Uterus (tissue), 4 donors: ENCODE measurements around the gene C1orf174. TPM values are rescaled to one million over a fixed set of nuclear protein-coding genes. Genes with fewer than 3 reads are reported as not detected.

Experiments
- DNase-seq, 2 donors: peaks; one replicate each; pipeline ENCODE4 v3.0.0-alpha.2; 2019 to 2020
- H3K27ac ChIP-seq, 2 donors: fragments of 200-600 bp; sonication (generic); 1 replicate in 1 of 2; 2 replicates in 1 of 2; pipeline ENCODE4 v1.5.1; 2016 to 2018
- H3K27me3 ChIP-seq, 2 donors: fragments of 200-600 bp; sonication (generic); one replicate each; pipeline ENCODE4 v1.5.1; 2018 to 2019; ENCODE audit warnings: control low read depth in 1 of 2
- H3K36me3 ChIP-seq, 2 donors: fragments of 200-600 bp; sonication (generic); one replicate each; pipeline ENCODE4 v1.5.1; 2019; ENCODE audit warnings: control low read depth in 1 of 2
- H3K4me1 ChIP-seq, 2 donors: fragments of 200-600 bp; sonication (generic); one replicate each; pipeline ENCODE4 v1.5.1; 2018 to 2019; ENCODE audit warnings: control low read depth in 1 of 2
- H3K4me3 ChIP-seq, 2 donors: fragments of 200-600 bp; sonication (generic); 1 replicate in 1 of 2; 2 replicates in 1 of 2; pipeline ENCODE4 v1.5.1; 2018 to 2019; ENCODE audit warnings: mild to moderate bottlenecking in 1 of 2
- H3K9me3 ChIP-seq, 2 donors: fragments of 200-600 bp; sonication (generic); one replicate each; pipeline ENCODE4 v1.5.1; 2019; ENCODE audit warnings: control low read depth in 1 of 2
- CTCF ChIP-seq, 4 experiments: fragments of 200-600 bp in 2 of 4; fragments of 450-650 bp in 2 of 4; sonication (generic) in 2 of 4; IDR thresholded peaks; one replicate each; pipeline ENCODE4 v1.5.1; 2016 to 2019; ENCODE audit warnings: antibody characterized with exemption in 4 of 4, mild to moderate bottlenecking in 2 of 4, moderate library complexity in 1 of 4
- POLR2A ChIP-seq, 2 donors: fragments of 450-650 bp; IDR thresholded peaks; one replicate each; pipeline ENCODE4 v1.6.1; 2016; ENCODE audit warnings: antibody characterized with exemption in 2 of 2, mild to moderate bottlenecking in 1 of 2, moderate library complexity in 1 of 2
- intact Hi-C: fragments of 100-400 bp; cut with DNase I; formaldehyde crosslinking; loops from one replicate; pipeline ENCODE4 v1.15.1; 2023; ENCODE audit warnings: low total_unique reads
- total RNA-seq, 4 donors: library from RNA; depleted of rRNA in 3 of 4; stranded (reverse); fragments of >200 nt in 3 of 4; gene quantifications; one replicate each; pipeline versions ENCODE4 v1.1.0 to v1.2.4, GENCODE V29; 2014 to 2023
- donor health status: DM: yes; HTN: yes; CAD: no.

The C1orf174 gene
- total RNA-seq, 4 donors from 2014 or later: 6.4 to 41.9 (median 17.5) TPM

- Histone ChIP-seq H3K4me3 (no peak overlapping the region), H3K9me3 (no peaks in the 10 kb centered on the region), H3K36me3 (no peaks in the 10 kb centered on the region), H3K4me1 (no peaks in the 10 kb centered on the region), H3K27ac (no peak overlapping the region), H3K27me3 (no peaks in the 10 kb centered on the region)
- intact Hi-C loops: no loop called here
- DNase-seq: no peak
- TF ChIP-seq CTCF (IDR thresholded peaks at IDR 0.05) (no peak), POLR2A (IDR thresholded peaks at IDR 0.05) (no peak)
Observed at GRCh38 chr1:3898475-3898735, 1.7 kb downstream of the C1orf174 start.

GRCh38 chr1:3896396-3897000, 3.6 kb downstream of the C1orf174 start:
- TF ChIP-seq POLR2A (IDR thresholded peaks at IDR 0.05): no peak
- no peak for TF ChIP-seq CTCF (IDR thresholded peaks at IDR 0.05)
- Histone ChIP-seq H3K36me3 (no peaks in the 10 kb centered on the region), H3K27ac (no peak overlapping the region), H3K4me1 (no peaks in the 10 kb centered on the region), H3K27me3 (no peaks in the 10 kb centered on the region), H3K9me3 (no peaks in the 10 kb centered on the region), H3K4me3 (no peak overlapping the region)
- intact Hi-C loops: no loop called here
- DNase-seq: no peak

GRCh38 chr1:3895951-3896325, 4.1 kb downstream of the C1orf174 start:
- Histone ChIP-seq H3K4me1 (no peaks in the 10 kb centered on the region), H3K9me3 (no peaks in the 10 kb centered on the region), H3K4me3 (no peak overlapping the region), H3K36me3 (no peaks in the 10 kb centered on the region), H3K27me3 (no peaks in the 10 kb centered on the region), H3K27ac (no peak overlapping the region)
- TF ChIP-seq POLR2A (IDR thresholded peaks at IDR 0.05): no peak
- TF ChIP-seq CTCF (IDR thresholded peaks at IDR 0.05): no peak
- no peak for DNase-seq
- intact Hi-C loops: no loop called here

- no peak overlapping the region for H3K27ac ChIP-seq
Observed at GRCh38 chr1:3895279-3895950, 4.7 kb downstream of the C1orf174 start.

More at GRCh38 chr1:3895279-3895950, 4.7 kb downstream of the C1orf174 start:
- TF ChIP-seq POLR2A (IDR thresholded peaks at IDR 0.05): no peak
- no peak for TF ChIP-seq CTCF (IDR thresholded peaks at IDR 0.05)
- intact Hi-C loops: no loop called here
- Histone ChIP-seq H3K9me3 (no peaks in the 10 kb centered on the region), H3K4me3 (no peak overlapping the region), H3K36me3 (no peaks in the 10 kb centered on the region), H3K27me3 (no peaks in the 10 kb centered on the region), H3K4me1 (no peaks in the 10 kb centered on the region)
- no peak for DNase-seq
